ENCODE measurements around the gene PLEKHA1.

The PLEKHA1 gene

GRCh38 chr10:122379041-122379440 lies 4.5 kb downstream of the PLEKHA1 start:
- no peak overlapping the region for H2AFZ ChIP-seq (ENCODE audit: low read depth, low read length, severe bottlenecking)
- H3F3A ChIP-seq (ENCODE audit: insufficient read depth): no peaks in the 10 kb centered on the region
- H3K9me3 ChIP-seq (ENCODE audit: insufficient read depth, low read length): no peaks in the 10 kb centered on the region
- no peaks in the 10 kb centered on the region for H3K27me3 ChIP-seq (ENCODE audit: low read length)
- H3K36me3 ChIP-seq (ENCODE audit: low read length): no peaks in the 10 kb centered on the region
- H4K20me1 ChIP-seq (ENCODE audit: low read depth, low read length): no peaks in the 10 kb centered on the region
- TF ChIP-seq EZH2phosphoT487 (conservative IDR thresholded peaks at IDR 0.05; ENCODE audit: low read length) (no peak), CTCF (IDR thresholded peaks at IDR 0.05; ENCODE audit: insufficient read depth, low read length, poor library complexity, severe bottlenecking) (no peak)
- no peaks in the 10 kb centered on the region for H3K79me2 ChIP-seq (ENCODE audit: insufficient read depth, low read length)
- H3K4me2 ChIP-seq (ENCODE audit: low read depth, low read length, poor library complexity, severe bottlenecking): no peak overlapping the region
- H3K27ac ChIP-seq (ENCODE audit: low read depth, low read length): no peak overlapping the region
- H3K4me3 ChIP-seq (ENCODE audit: insufficient read depth, low read length, poor library complexity, severe bottlenecking): no peak overlapping the region
- H3K9ac ChIP-seq (ENCODE audit: low read length): no peak overlapping the region
- H3K9me2 ChIP-seq (replicated peaks; ENCODE audit: insufficient read depth, low read length): no peaks in the 10 kb centered on the region

DNA sequence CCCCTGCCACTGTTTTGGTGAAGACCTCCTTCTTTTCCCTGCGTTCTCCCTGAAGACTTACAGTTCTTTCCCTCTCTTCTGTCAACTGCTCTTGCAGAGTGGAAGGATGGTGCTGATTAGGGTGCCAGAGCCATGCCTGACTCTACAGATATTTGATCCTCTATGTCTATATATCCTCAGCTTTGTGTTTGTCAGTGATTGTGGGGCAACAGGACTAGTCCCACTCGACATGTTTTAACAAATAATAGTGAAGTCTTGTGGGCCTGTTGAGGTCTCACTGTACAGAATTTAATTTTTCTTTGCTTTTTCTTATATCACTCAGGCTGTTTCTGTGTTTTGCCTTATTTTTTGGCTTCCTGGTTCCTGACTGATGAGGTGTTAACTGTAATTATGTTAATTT lies 5.0 kb downstream of the PLEKHA1 start:
- Histone ChIP-seq H3K27me3 (ENCODE audit: low read length) (no peaks in the 10 kb centered on the region), H3K4me3 (ENCODE audit: insufficient read depth, low read length, poor library complexity, severe bottlenecking) (no peak overlapping the region), H3K4me2 (ENCODE audit: low read depth, low read length, poor library complexity, severe bottlenecking) (no peak overlapping the region), H4K20me1 (ENCODE audit: low read depth, low read length) (no peaks in the 10 kb centered on the region), H3K9ac (ENCODE audit: low read length) (no peak overlapping the region), H3K79me2 (ENCODE audit: insufficient read depth, low read length) (no peaks in the 10 kb centered on the region), H2AFZ (ENCODE audit: low read depth, low read length, severe bottlenecking) (no peak overlapping the region), H3K9me3 (ENCODE audit: insufficient read depth, low read length) (no peaks in the 10 kb centered on the region), H3K9me2 (replicated peaks; ENCODE audit: insufficient read depth, low read length) (no peaks in the 10 kb centered on the region), H3K36me3 (ENCODE audit: low read length) (no peaks in the 10 kb centered on the region), H3F3A (ENCODE audit: insufficient read depth) (no peaks in the 10 kb centered on the region), H3K27ac (ENCODE audit: low read depth, low read length) (no peak overlapping the region)
- no peak for TF ChIP-seq EZH2phosphoT487 (conservative IDR thresholded peaks at IDR 0.05; ENCODE audit: low read length)
- no peak for TF ChIP-seq CTCF (IDR thresholded peaks at IDR 0.05; ENCODE audit: insufficient read depth, low read length, poor library complexity, severe bottlenecking)

DNA sequence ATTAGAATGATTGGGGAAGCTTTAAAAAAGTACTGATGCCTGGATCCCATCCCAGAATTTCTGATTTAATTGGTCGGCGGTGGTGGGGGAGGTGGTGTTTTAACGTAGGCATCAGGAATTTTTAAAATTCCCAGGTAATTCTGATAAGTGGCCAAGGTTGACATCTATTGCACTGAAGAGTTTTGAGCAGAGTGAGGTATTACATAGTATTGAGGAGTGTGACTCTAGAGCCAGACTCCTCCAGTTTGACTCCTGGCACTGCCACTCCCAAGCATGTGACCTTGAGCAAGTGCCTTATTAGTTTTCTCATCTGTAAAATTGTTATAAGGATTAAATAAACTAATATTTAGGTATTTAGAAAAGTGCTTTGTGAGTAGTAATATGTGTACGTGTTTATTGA lies 6.2 kb downstream of the PLEKHA1 start:
- H3K27me3 ChIP-seq (ENCODE audit: low read length): no peaks in the 10 kb centered on the region
- H3K9me3 ChIP-seq (ENCODE audit: insufficient read depth, low read length): no peaks in the 10 kb centered on the region
- no peaks in the 10 kb centered on the region for H4K20me1 ChIP-seq (ENCODE audit: low read depth, low read length)
- no peaks in the 10 kb centered on the region for H3F3A ChIP-seq (ENCODE audit: insufficient read depth)
- no peak overlapping the region for H3K9ac ChIP-seq (ENCODE audit: low read length)
- H3K9me2 ChIP-seq (replicated peaks; ENCODE audit: insufficient read depth, low read length): no peaks in the 10 kb centered on the region
- no peak overlapping the region for H2AFZ ChIP-seq (ENCODE audit: low read depth, low read length, severe bottlenecking)
- H3K4me2 ChIP-seq (ENCODE audit: low read depth, low read length, poor library complexity, severe bottlenecking): no peak overlapping the region
- TF ChIP-seq CTCF (IDR thresholded peaks at IDR 0.05; ENCODE audit: insufficient read depth, low read length, poor library complexity, severe bottlenecking): no peak
- no peaks in the 10 kb centered on the region for H3K36me3 ChIP-seq (ENCODE audit: low read length)
- H3K4me3 ChIP-seq (ENCODE audit: insufficient read depth, low read length, poor library complexity, severe bottlenecking): no peak overlapping the region
- no peak overlapping the region for H3K27ac ChIP-seq (ENCODE audit: low read depth, low read length)
- H3K79me2 ChIP-seq (ENCODE audit: insufficient read depth, low read length): no peaks in the 10 kb centered on the region

GRCh38 chr10:122381680-122382079 lies 7.2 kb downstream of the PLEKHA1 start:
- Histone ChIP-seq H3K27ac (ENCODE audit: low read depth, low read length) (no peak overlapping the region), H3K9ac (ENCODE audit: low read length) (no peak overlapping the region), H2AFZ (ENCODE audit: low read depth, low read length, severe bottlenecking) (no peak overlapping the region), H3K9me3 (ENCODE audit: insufficient read depth, low read length) (no peaks in the 10 kb centered on the region), H3K79me2 (ENCODE audit: insufficient read depth, low read length) (no peaks in the 10 kb centered on the region), H3K27me3 (ENCODE audit: low read length) (0 out of 2 replicates have a peak, but pooled peaks cover 2% of the 10 kb centered on the region), H3K4me3 (ENCODE audit: insufficient read depth, low read length, poor library complexity, severe bottlenecking) (no peak overlapping the region), H3K4me2 (ENCODE audit: low read depth, low read length, poor library complexity, severe bottlenecking) (no peak overlapping the region), H3K36me3 (ENCODE audit: low read length) (no peaks in the 10 kb centered on the region), H4K20me1 (ENCODE audit: low read depth, low read length) (no peaks in the 10 kb centered on the region; the same call in 1 of the 2 replicates), H3F3A (ENCODE audit: insufficient read depth) (no peaks in the 10 kb centered on the region), H3K9me2 (replicated peaks; ENCODE audit: insufficient read depth, low read length) (no peaks in the 10 kb centered on the region)
- no peak for TF ChIP-seq CTCF (IDR thresholded peaks at IDR 0.05; ENCODE audit: insufficient read depth, low read length, poor library complexity, severe bottlenecking)
- TF ChIP-seq EZH2phosphoT487 (conservative IDR thresholded peaks at IDR 0.05; ENCODE audit: low read length): no peak

All from SU-DHL-6 (cell line).